ENCODE data around the gene ALAS1. TPM values are rescaled to one million over a fixed set of nuclear protein-coding genes. Genes with fewer than 3 reads are reported as not detected.

Gene ALAS1
- total and polyA plus RNA-seq, 9 of the 15 experiments (the other 6 are each of a cell fraction or from before 2014, with no cell fraction given): 21.4 to 49.5 (median 34.4) TPM

- TF ChIP-seq KLF10 (CRISPR knock-in tag; IDR thresholded peaks at IDR 0.05): no peak
- no peak for TF ChIP-seq ZNF224 (CRISPR knock-in tag; IDR thresholded peaks at IDR 0.05)
- TF ChIP-seq PTBP1 (IDR thresholded peaks at IDR 0.05; ENCODE audit: low read depth, low read length): no peak
Observed at GRCh38 chr3:52211268-52211891, 13.4 kb downstream of the ALAS1 start (continued).

GRCh38 chr3:52213005-52213404 is 15.0 kb downstream of the ALAS1 start:
- Histone ChIP-seq H3K27ac (ENCODE audit: extremely low read depth, low read depth, low read length) (no peak overlapping the region), H4K20me1 (replicated peaks; ENCODE audit: control insufficient read depth, insufficient read depth, low read length) (no peaks in the 10 kb centered on the region), H3K27me3 (ENCODE audit: control insufficient read depth in 2 of 2, insufficient read depth in 2 of 2, low read length in 2 of 2) (no peaks in the 10 kb centered on the region), H3K4me3 (no peak overlapping the region), H3K4me1 (replicated peaks in 1 of 2; ENCODE audit: control insufficient read depth in 2 of 2, insufficient read depth in 2 of 2, low read length in 2 of 2) (peaks cover 6 to 12% of the 10 kb centered on the region in 2 experiments; a peak in 3 of 5 replicates), H2AFZ (ENCODE audit: low read depth, low read length) (no peak overlapping the region), H3K4me2 (ENCODE audit: insufficient read depth, low read length) (no peak overlapping the region), H3K36me3 (ENCODE audit: control insufficient read depth, insufficient read depth, low read length) (peaks cover 69% of the 10 kb centered on the region), H3K79me2 (ENCODE audit: control insufficient read depth, insufficient read depth, low read length) (no peaks in the 10 kb centered on the region), H3K9me3 (replicated peaks; ENCODE audit: control insufficient read depth, insufficient read depth, low read depth, low read length) (no peaks in the 10 kb centered on the region), H3K9ac (ENCODE audit: insufficient read depth in 1 of 2, low read depth in 2 of 2, low read length in 2 of 2) (no peak overlapping the region), H3K9me1 (ENCODE audit: control insufficient read depth, insufficient read depth, low read length) (no peaks in the 10 kb centered on the region)
- 75% methylated on average over 8 of the region's 8 CpGs for WGBS (ENCODE audit: insufficient coverage, low coverage, missing lambda C conversion rate)
- TF ChIP-seq CEBPB (tag; IDR thresholded peaks at IDR 0.05) (peak; percentile 67), MTA3 (IDR thresholded peaks at IDR 0.05; ENCODE audit: borderline replicate concordance) (no peak)
- intact Hi-C loops (cut with micrococcal nuclease) (no loop called here), in situ Hi-C loops (cut with MboI) (no loop called here)
- DNase-seq (ENCODE audit: extremely low read depth in 1 of 4, low spot score in 3 of 4) (no peak), ATAC-seq (no peak), FAIRE-seq (no peak)
- CTCF ChIA-PET (ENCODE audit: low intra/inter-chr PET ratio): no interaction called here
- no TSS peak for BruUV-seq (replicated peaks)
- POLR2A ChIA-PET: interaction anchor here (0.6 kb wide), 1 partner anchor 230 kb away, joined by 3 read pairs; no protein-coding TSS in a partner anchor

All from K562 (cell line).